ENCODE measurements around the gene PDGFA.

DNA sequence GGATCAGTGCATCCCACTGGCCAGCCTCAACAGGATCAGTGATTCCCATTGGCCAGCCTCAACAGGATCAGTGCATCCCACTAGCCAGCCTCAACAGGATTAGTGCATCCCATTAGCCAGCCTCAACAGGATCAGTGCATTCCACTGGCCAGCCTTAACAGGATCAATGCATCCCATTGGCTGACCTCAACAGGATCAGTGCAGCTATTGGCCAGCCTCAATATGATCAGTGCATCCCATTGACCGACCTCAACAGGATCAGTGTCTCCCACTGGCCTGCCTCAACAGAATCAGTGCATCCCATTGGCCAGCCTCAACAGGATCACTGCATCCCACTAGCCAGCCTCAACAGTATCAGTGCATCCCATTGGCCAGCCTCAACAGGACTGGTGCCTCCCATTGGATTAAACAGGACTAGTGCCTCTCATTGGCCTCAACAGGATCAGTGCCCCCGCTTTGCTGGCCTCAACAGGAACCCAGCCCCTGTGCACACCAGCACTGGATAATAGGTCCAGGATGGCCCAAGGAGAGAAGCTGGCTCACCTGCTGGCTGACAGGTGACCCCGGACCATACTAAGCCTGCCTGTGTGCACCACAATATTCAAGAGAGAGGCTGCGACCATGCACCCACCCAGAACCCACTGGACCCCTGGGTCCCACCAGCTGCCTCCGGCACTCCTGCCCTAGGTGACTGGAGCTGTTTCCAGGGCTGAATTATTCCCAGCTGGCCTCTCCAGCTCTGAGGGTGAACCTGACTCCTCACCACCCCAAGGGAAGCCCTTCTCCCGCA lies 59.9 kb downstream of the PDGFA start:
- no peak for TF ChIP-seq ZNF274 (IDR thresholded peaks at IDR 0.05; ENCODE audit: low read depth, low read length)
- TF ChIP-seq YY1 (IDR thresholded peaks at IDR 0.05; ENCODE audit: insufficient read depth, insufficient read length) = no peak

All from NT2/D1 (cell line).